Measurements from ENCODE around the gene MAST2. TPM values are rescaled to one million over a fixed set of nuclear protein-coding genes. Genes with fewer than 3 reads are reported as not detected.
A peak's percentile ranks its signal among the peaks of the same experiment; 100 is the strongest.

The MAST2 gene
- total RNA-seq, 1 donor from 2014 or later: 38.1 TPM

DNA sequence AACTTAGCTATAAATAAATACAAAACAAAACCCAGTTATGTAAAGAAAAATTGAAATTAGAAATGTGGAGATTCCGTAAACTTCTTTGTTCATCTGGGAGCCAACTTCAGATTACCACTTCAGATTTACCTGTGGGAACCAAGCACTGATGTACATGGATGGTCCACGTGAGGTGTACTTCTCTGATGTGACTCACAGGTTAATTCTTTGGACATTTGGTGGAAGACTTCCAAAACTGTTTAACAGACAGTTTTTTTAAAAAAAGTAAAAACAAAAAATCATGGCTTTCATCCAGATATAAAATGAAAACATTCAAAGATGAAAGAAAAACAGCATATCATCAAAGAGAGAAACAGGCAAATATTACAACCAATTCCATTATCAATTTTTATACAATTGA, 92.0 kb downstream of the MAST2 start:
- Mint-ChIP-seq H3K36me3 (peaks cover 2% of the 10 kb centered on the region), H3K27me3 (no peaks in the 10 kb centered on the region), H3K4me1 (ENCODE audit: unreplicated experiment) (no peaks in the 10 kb centered on the region), H3K9me3 (no peaks in the 10 kb centered on the region), H3K27ac (no peak overlapping the region), H3K4me3 (no peak overlapping the region)
- no peak for DNase-seq (ENCODE audit: extremely low spot score, unreplicated experiment)
- TF ChIP-seq, protein P1, sequence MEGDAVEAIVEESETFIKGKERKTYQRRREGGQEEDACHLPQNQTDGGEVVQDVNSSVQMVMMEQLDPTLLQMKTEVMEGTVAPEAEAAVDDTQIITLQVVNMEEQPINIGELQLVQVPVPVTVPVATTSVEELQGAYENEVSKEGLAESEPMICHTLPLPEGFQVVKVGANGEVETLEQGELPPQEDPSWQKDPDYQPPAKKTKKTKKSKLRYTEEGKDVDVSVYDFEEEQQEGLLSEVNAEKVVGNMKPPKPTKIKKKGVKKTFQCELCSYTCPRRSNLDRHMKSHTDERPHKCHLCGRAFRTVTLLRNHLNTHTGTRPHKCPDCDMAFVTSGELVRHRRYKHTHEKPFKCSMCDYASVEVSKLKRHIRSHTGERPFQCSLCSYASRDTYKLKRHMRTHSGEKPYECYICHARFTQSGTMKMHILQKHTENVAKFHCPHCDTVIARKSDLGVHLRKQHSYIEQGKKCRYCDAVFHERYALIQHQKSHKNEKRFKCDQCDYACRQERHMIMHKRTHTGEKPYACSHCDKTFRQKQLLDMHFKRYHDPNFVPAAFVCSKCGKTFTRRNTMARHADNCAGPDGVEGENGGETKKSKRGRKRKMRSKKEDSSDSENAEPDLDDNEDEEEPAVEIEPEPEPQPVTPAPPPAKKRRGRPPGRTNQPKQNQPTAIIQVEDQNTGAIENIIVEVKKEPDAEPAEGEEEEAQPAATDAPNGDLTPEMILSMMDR (conservative IDR thresholded peaks at IDR 0.05): no peak

DNA sequence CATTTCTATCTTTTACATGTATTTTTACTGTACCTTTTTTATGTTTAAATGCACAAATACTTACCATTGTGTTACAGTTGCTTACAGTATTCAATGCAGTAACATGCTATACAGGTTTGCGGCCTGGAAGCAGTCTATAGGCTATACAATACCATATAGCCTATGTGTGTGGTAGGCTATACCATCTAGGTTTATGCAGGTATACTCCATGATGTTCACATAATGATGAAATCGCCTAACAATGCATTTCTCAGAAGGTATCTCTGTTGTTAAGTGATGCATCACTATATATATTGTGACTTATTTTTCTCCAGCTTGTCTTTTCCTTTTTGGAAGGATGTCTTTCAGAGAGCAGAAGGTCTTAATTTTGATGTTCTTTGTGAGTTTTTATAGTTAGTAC, 103.5 kb downstream of the MAST2 start:
- Mint-ChIP-seq H3K9me3 (no peaks in the 10 kb centered on the region), H3K4me1 (ENCODE audit: unreplicated experiment) (peaks cover 2% of the 10 kb centered on the region), H3K27me3 (no peaks in the 10 kb centered on the region), H3K4me3 (no peak overlapping the region), H3K36me3 (no peaks in the 10 kb centered on the region), H3K27ac (no peak overlapping the region)
- TF ChIP-seq, protein P1 (conservative IDR thresholded peaks at IDR 0.05): no peak
- no peak for DNase-seq (ENCODE audit: extremely low spot score, unreplicated experiment)

DNA sequence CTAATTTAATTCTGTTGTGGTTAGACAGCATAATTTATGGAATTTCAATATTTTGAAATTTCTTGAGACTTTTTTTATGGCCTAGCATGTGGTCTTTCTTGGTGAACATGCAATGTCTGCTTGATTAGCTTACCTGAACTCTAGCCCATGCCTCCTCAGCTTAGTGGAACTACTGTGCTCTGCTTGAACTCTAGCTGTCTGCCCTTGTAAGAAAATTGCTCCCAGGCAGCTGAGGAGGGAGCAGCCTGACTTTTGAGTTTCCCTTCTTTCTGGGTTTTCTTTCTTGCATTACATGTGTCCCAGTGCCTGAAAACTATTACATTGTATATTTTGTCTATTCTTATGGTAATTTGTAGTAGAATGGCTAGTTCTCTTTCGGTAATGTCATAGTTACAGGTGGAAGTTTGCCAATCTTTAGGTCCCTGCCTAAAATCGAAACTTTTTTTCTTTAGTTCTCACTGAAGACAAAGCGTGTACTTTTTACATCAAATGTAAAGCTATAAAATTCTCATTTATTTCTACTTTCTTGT, 105.3 kb downstream of the MAST2 start:
- no peak for DNase-seq (ENCODE audit: extremely low spot score, unreplicated experiment)
- H3K9me3 Mint-ChIP-seq: no peaks in the 10 kb centered on the region
- no peak overlapping the region for H3K4me3 Mint-ChIP-seq
- H3K27me3 Mint-ChIP-seq: no peaks in the 10 kb centered on the region
- H3K36me3 Mint-ChIP-seq: no peaks in the 10 kb centered on the region
- no peak overlapping the region for H3K27ac Mint-ChIP-seq
- peaks cover 20% of the 10 kb centered on the region for H3K4me1 Mint-ChIP-seq (ENCODE audit: unreplicated experiment)
- TF ChIP-seq, protein P1 (conservative IDR thresholded peaks at IDR 0.05): no peak

DNA sequence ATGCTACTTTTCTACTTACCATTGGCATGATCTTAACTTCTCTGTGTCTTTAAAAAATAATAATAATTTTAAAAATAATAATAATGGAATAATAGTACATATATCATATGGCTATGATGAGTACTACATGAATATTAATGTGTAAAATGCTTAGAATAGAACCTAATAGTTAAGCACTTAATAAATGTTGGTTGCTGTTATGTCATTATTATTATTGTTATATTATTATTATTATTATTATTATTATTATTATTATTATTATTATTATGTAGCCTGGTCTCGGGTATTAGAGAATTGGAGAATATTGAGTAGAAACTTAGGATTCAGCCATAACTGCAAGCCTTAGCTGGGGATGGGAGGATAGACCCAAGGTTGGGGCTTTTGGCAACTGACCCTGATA, 108.2 kb downstream of the MAST2 start:
- no peaks in the 10 kb centered on the region for H3K9me3 Mint-ChIP-seq
- no peak for DNase-seq (ENCODE audit: extremely low spot score, unreplicated experiment)
- no peak overlapping the region for H3K27ac Mint-ChIP-seq
- TF ChIP-seq, protein P1 (conservative IDR thresholded peaks at IDR 0.05): no peak
- no peaks in the 10 kb centered on the region for H3K36me3 Mint-ChIP-seq
- H3K27me3 Mint-ChIP-seq: no peaks in the 10 kb centered on the region
- peaks cover 26% of the 10 kb centered on the region for H3K4me1 Mint-ChIP-seq (ENCODE audit: unreplicated experiment)
- H3K4me3 Mint-ChIP-seq: no peak overlapping the region

DNA sequence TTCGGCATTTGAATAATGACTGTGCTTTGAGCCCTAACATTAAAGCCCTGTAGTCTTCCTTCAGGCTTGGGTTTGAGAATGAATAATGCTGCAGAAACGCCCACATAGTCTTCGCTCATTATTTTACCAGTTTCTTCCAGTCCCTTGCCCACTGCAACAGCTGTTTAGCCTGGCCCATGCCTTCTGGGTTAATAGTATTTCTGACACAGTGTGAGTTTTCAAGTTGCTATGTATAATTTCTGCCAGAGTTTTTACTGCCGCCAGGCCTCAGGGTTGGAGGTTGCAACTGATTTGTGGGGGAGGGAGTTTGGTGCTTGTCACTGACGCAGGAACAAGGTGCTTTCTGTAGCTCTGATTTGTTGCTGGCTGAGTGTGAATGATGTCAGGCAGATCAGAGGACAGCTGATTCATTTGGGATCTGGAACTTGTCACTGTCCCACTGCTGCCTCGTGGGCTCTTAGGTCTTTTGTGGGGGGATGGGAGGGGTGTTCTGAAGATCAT, 109.8 kb downstream of the MAST2 start:
- Mint-ChIP-seq H3K9me3 (no peaks in the 10 kb centered on the region), H3K4me1 (ENCODE audit: unreplicated experiment) (peaks cover 26% of the 10 kb centered on the region), H3K27ac (peak overlapping the region; percentile 27), H3K4me3 (peak overlapping the region; percentile 57), H3K36me3 (no peaks in the 10 kb centered on the region), H3K27me3 (no peaks in the 10 kb centered on the region)
- TF ChIP-seq, protein P1 (conservative IDR thresholded peaks at IDR 0.05): no peak
- DNase-seq (ENCODE audit: extremely low spot score, unreplicated experiment): no peak
